PC-9 (cell line): ENCODE data around the gene POMP.

Experiments
- EZH2 ChIP-seq: fragments of 200-600 bp; sonication (generic); IDR thresholded peaks from 2 replicates; pipeline ENCODE4 v1.8.0; 2017; ENCODE audit warnings: antibody characterized with exemption, low read depth
- TF ChIP-seq, protein P1 (sequence below): fragments of 200-600 bp; sonication (generic); conservative IDR thresholded peaks from 2 replicates; pipeline ENCODE4 v1.6.1; 2017; ENCODE audit warnings: mixed run types, antibody characterized with exemption, mild to moderate bottlenecking, moderate library complexity

DNA sequence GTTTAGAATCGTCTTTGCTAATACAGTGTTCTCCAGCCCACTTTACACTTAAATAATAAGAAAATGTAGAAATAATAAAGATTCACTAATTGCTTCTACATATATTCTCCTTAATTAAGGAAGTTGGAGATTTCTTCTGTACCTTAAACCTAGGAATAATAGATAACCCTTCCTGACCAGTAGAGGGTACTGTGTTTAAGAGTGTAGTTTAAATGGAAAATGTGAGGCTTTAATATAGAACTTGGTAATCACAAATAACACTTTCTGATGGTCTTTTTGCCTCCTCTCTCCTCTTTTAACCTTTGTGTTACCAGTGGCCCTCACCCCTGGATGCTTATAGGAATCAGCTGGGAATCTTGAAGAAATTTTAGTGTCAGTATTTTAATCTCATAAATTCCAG lies 20.7 kb downstream of the POMP start:
- TF ChIP-seq, protein P1, sequence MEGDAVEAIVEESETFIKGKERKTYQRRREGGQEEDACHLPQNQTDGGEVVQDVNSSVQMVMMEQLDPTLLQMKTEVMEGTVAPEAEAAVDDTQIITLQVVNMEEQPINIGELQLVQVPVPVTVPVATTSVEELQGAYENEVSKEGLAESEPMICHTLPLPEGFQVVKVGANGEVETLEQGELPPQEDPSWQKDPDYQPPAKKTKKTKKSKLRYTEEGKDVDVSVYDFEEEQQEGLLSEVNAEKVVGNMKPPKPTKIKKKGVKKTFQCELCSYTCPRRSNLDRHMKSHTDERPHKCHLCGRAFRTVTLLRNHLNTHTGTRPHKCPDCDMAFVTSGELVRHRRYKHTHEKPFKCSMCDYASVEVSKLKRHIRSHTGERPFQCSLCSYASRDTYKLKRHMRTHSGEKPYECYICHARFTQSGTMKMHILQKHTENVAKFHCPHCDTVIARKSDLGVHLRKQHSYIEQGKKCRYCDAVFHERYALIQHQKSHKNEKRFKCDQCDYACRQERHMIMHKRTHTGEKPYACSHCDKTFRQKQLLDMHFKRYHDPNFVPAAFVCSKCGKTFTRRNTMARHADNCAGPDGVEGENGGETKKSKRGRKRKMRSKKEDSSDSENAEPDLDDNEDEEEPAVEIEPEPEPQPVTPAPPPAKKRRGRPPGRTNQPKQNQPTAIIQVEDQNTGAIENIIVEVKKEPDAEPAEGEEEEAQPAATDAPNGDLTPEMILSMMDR = peak; percentile 65
- TF ChIP-seq EZH2 = no peak
